Cerebellar nuclear complex (tissue), 1 donor: ENCODE data around the gene CRKL.

Experiments used
- DNase-seq, 2 experiments: peaks; one replicate each; lab custom pipeline; 2025; lab: John Stamatoyannopoulos, UW

The CRKL gene

DNA sequence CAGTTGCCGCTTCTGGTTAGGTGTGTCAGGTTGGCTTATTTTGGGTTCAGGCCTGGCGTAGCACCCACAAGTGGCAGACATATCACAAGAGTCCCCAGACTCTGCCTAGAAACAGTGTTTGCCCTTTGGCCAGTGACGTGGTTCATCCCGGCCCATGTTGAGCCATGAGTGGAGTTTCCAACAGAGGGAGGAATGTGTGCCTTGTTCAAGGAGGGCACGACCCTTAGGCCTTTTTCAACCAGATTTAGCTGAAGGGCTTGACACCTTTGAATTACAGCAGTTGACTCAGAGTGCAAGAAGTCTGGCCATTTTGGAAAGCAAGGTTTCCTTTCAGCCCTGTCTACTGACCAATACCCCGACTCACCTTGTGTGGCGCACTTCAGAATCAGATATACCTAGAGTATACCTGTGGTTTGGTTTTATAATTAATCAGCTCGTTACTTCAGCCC, 34.7 kb downstream of the CRKL start:
- DNase-seq: no peak

DNA sequence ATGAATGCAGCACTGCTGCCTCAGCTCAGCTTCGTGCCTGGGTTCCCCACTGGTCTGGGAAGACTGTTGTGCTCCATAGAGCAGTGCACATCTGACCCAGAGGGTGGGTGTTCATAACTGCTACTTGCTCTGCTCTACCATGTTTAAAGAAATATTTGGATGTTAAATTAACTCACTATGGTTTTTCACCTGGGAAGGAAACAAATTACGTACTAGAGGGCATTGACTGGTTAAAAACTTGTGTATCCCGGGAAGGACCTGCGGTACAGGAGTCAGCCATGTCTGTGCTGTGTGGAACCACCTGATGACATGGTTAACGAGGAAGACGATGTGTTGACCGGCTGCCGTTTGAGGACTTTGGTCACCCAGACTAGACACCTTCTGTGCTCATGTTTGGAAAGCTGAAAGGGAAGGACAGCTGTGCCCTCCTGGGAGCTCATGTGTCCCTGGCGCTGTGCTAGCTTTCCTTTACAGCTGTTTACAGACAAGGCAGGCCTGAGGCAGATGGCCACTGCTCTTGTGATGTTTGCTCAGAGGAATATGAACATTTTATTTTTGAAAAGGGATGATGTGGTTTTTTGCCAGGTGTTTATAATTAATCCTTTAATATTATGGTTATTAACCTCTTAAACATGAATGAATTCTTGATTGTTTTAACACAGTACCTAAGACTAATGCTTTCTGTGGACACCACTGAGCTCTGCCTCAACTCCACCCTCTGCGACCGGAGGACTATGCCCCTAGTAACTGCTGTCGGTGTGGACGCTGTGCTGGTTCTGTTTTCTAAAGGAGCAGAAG, 35.5 kb downstream of the CRKL start:
- DNase-seq: no peak

DNA sequence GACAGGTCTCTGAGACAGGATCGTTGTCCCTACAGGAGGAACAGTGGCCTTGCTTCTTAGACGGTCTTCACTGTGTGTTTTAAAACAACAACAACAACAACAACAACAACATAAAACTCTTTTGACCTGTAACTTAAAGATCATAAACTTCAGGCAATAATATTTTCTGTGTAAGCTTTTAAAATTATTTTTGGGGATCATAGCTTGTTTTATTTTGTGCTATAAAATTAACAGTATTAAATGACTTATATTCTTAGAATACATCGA, 36.1 kb downstream of the CRKL start:
- DNase-seq: no peak

DNA sequence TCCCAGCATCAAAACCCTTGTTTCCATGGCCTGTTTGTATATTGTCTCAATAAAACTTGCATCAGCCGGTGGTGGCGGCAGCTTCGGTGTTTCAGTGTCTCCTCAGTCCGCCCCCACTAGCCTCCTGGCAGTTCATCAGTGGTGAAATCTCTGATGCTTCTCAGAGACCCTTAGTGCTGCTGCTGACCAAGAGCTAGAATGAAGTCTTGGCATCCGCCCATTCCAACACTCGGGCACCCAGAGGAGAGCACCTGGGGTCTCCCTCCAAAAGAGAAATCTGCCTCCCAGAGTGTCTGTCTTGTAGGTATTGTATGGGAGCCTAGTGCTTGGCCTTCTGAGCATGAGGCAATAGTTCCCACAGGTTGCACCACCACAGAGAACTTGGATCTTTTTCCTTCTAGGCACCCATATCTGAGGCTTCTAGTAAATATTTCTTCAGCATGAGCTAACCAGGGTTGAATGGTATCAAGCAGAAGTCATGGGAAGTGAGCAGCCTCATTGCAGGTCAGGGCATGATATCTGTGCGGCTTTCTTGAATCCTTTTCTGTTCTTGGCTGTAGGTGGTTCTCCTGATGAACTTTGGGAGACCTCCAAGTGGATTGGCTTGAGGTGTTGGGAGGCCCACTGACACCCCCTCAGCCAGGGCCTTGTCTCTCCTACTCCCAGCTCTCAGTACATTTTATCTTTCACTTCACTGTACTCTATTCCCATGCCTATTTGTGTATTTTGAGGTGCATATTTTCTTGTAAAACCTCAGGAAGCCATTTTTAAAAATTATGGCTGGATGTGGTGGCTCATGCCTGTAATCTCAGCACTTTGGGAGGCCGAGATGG, 36.7 kb downstream of the CRKL start:
- no peak for DNase-seq

DNA sequence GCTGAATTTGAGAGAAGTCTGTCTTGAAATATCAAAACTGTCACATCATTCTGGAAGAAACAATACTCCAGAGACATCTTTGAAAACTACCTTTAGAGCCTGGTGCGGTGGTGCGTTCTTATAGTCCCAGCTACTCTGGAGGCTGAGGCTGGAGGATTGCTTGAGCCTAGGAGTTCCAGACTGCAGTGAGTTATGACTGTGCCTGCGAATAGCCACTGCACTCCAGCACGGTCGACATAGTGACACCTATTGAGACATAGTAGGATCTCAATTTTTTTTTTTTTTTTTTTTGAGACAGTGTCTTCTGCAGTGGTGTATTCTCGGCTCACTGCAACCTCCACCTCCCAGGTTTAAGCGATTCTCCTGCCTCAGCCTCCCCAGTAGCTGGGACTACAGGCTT, 38.3 kb downstream of the CRKL start:
- DNase-seq: no peak

DNA sequence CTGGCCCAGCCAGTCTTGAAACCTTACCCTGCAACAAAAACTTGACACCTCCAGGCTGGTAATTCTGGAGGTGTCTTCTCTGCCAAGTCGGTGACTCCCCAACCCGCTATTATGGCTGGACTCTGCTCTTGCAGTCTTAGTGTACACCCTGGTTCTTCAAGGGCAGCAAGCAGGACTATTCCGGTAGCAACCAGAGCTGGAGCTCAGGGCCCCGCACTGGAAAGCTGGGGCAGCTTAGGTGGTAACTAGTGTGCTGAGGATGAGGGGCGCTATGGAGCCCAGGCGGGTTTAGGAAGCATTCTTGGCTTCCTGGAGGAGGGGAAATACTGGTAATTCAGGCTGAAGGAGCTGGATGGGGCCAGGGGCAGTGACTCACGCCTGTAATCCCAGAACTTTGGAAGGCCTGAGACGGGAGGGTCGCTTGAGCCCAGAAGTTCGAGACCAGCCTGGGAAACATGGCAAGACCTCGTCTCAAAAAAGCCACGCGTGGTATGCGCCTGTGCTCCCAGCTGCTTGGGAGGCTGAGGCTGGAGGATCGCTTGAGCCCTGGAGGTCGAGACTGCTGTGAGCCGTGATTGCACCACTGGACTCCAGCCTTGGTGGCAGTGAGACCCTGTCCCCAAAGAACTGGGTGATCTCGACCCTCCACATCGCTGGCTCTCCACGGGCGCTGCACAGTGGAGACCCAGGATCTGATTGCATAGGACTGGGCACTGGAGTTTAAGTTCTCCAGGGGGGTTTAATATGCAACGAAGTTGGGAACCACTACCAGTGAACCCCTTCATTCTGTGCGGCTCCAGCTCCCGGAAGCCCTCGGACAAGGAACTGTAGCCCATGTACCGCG, 39.3 kb downstream of the CRKL start:
- no peak for DNase-seq

DNA sequence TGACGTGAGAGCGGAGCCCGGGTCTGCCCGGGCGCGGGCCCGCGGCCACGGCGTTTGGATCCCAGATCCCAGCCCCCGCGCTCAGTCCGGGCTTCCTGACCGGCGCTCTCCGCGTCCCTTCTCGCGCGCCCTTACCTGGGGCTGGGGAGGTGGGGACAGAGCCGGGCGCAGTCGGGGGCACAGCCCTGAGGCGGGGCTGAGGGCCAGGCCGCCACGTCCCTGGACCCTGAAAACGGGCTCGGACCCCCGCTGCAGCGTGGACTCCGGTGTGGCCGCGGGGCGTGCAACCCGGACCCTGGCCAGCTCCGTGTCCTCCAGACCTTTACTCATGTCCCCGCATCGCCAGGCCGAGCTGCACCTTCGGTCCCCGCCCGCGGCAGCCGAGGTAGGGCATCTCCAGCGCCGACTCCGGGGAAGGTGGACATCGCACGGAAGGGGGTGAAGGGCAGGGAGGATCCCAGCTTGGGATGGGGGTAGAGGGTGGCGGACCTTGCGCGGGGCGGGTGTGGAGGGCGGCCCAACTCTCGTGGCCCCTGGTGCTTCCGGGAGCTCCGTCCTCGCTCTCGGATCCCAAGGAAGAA, 40.0 kb downstream of the CRKL start:
- DNase-seq: no peak

DNA sequence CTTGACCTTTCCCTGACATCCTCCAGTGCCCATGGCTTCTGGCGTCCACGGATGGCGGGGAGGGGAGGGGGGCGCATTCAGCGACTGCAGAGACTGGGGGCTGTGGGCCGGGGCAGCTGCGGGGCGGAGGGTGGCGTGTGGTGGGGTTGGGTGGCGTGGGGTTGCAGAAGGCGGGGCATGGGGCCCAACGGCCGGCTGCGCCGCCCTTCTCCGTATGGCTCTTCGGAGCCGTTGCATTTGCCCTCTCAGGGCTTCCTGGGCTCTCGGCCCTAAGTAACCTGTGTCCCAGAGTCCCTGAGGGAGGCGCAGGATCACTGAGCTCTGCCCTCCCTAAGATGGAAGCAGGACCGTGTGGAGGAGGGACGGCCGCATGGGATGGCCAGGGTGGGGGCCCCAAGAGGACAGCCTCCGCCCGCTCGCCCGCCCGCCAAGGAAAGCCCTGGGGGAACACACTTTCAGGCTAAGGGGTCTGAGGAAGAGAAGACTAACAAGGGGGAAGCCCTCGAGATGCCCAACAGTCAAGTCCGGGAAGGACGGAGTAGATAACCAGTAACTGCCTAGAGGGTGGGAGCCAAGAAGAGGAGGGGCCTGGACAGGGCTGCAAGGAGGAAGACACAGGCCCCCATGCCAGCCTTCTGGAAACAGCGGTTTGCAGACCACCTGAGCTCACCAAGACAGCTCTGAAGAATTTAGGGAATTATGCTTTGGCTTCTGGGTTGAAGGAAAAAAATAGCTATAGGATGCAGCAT, 40.6 kb downstream of the CRKL start:
- DNase-seq: no peak

DNA sequence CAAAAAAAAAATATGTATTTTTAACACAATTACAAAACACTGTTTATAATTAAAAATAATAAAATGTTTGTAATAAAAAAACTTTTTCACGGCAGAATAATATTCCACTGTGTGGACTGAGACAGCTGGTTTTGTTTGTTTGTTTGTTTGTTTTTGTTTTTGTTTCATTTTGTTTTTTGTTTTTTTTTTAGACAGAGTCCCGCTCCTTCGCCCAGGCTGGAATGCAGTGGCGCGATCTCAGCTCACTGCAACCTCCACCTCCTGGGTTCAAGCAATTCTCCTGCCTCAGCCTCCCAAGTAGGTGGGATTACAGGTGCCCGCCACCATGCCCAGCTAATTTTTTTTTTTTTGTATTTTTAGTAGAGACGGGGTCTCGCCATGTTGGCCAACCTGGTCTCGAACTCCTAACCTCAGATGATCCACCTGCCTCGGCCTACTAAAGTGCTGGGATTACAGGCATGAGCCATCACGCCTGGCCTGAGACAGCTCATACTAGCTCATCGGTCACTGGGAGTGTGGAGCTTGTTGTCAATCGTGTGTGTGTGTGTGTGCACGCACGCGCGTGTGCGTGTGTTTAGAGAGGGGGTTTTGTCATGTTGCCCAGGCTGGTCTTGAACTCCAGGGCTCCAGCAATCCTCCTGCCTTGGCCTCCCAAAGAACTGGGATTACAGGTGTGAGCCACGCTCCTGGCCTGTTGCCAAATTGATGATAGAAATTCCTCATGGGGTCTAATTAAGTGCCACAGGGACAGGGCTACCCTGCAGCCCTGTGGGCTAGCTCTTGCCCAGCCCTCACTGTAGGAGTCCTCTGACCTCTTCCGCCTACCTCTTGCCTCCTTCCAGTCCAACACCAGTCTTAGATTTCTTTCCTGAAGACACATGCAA, 42.6 kb downstream of the CRKL start:
- no peak for DNase-seq

DNA sequence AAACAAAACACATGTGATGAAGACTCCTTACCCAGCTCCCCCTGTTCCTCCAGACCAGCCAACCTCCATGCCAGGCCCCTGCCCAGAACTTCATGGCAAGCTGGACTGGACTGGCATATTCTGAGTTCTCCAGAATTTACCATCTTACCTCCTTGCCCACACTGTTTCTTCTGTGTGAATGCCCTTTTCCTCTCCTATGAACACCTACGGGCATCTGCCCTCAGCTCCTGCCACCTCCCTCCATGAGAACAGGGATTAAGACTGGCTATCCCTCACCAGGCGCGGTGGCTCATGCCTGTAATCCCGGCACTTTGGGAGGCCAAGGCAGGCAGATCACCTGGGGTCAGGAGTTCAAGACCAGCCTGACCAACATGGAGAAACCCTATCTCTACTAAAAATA, 43.4 kb downstream of the CRKL start:
- DNase-seq: no peak

DNA sequence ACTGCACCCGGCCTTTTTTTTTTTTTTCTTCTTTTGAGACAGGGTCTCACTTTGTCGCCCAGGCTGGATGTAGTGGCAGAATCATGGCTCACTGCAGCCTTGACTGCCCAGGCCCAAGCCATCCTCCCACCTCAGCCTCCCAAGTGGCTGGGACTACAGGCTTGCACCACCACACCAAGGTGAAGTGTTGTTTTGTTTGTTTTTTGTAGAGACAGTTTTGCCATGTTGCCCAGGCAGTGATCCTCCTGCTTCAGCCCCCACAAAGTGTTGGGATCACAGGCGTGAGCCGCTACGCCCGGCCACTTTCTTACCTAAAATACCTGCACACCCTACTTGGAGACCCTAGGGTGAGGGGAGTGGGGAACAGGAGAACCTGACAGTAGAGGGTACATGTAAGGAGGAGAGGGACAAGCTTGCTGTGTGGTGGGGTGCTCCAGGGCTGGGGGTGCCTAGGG, 45.3 kb downstream of the CRKL start:
- DNase-seq: no peak

DNA sequence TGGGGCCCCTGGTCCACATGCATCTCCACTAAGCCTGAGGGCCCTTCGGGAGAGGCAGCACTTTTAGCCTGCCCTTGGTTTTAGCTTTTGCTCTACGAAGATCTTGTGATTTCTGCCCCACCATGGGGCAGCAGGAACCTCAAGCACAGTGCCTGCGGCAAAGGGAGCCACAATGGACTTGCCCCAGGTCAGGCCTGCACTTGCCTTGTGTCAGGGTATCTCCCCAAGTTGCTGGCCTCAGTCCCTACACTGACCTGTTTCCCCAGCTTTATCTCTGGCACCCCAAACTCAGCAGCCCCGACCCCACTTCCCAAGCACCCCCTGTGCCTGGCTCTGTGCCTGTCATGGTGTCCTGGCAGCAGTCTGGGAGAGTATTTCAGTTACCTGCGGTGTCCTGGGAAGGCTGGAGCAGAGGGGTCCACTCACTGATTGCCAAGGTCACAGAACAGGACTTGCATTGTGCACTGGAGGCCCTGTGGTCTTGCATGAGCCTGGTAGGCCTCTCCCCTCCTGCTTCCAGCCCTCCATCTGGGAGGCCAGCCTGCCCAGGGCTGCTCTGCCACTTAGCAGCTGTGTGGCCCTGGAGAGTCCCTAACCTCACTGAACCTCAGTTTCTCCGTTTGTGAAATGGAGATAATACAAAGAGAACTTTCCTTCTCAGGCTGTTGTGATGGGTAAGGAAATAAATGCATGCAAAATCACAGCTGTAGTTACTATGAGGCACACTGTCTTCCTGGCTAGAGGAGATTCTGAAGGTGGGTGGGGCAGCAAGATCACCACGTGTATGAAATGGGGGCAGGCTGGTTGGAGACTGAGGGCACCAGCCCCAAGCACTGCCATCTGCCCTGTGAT, 46.2 kb downstream of the CRKL start:
- DNase-seq: no peak

DNA sequence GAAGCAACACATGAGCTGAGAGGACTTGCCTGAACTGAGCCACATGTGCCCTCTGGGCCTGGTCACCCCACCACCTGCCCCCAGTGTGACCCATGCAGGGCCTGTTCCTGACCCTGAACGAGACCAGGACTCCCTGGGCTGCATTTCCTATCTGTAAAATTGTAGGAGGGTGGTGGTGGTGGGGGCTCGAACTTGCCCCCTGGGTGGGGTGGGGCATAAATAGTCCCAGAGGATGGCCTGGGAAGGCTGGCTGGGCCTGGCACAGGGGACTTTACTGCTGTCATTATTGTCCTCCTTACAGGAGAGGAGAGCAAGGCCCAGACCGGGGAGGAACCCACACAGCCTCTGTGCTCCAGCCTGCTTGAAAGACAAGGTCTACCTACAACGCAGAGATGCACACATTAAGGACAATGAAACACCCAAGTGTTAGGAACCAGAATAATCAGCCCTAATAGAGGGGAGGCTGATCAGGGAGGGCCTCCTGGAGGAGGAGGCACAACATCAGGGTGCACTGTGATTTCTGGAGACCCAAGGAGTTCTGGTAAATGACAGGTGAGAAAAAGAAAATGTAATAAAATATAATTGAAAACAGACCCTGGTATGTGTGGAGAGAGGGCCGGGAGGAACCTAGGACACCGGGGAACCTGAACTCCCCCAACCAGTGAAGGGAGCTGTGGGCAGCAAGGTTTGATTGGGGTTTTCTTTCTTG, 47.0 kb downstream of the CRKL start:
- DNase-seq: no peak

DNA sequence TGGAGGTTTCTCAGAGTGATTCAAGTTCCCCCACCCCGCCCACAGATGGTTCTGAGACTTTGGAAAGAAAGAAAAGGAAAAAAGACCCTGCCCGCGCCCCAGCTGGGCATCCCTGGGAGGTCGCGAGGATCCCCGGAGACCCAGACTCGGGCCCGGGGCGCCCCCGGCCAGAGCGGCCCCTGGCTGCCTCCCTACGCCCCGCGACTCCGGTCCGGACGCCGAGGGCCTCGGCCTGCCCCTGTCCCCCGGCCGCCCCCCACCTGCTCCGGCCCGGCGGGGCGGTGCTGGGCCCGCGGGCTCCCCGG, 47.5 kb downstream of the CRKL start:
- DNase-seq: no peak

DNA sequence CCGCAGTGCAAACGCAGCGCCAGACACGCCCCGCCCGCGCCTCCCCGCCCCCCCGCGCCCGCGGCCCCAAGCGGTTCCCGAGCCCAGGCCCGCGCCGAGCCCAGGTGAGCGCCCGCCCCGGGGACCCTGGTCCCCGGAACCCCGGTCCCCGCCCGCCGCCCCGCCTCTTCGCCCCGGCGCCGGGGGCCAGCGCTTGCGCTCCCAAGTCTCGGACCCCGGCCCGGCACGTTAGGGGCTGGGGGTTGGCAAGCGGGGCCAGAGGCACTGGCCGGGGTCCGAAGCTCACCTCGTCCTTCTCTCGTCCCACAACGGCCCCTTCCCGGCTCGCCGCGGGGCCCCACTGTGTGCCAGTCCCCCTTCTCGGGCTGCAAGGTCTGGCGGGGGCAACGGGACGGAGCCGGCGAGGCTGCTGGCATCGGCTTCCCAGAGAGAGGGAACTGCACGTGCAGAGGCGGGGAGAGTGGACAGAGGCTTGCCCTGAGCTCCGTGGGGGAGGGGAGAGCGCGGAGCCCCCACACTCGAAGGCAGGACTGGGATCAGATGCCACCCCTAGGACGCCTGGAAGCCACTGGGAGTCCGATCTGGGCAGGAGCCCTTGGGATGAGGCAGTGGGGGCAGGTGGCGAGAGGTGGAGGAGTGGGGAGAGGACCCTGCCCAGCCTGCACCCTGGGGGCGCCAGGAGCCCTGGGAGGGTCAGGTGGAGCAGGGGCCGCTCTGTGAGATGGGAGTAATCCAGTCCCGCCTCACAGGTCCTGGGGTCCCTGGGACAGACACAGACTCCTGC, 48.1 kb downstream of the CRKL start:
- no peak for DNase-seq

DNA sequence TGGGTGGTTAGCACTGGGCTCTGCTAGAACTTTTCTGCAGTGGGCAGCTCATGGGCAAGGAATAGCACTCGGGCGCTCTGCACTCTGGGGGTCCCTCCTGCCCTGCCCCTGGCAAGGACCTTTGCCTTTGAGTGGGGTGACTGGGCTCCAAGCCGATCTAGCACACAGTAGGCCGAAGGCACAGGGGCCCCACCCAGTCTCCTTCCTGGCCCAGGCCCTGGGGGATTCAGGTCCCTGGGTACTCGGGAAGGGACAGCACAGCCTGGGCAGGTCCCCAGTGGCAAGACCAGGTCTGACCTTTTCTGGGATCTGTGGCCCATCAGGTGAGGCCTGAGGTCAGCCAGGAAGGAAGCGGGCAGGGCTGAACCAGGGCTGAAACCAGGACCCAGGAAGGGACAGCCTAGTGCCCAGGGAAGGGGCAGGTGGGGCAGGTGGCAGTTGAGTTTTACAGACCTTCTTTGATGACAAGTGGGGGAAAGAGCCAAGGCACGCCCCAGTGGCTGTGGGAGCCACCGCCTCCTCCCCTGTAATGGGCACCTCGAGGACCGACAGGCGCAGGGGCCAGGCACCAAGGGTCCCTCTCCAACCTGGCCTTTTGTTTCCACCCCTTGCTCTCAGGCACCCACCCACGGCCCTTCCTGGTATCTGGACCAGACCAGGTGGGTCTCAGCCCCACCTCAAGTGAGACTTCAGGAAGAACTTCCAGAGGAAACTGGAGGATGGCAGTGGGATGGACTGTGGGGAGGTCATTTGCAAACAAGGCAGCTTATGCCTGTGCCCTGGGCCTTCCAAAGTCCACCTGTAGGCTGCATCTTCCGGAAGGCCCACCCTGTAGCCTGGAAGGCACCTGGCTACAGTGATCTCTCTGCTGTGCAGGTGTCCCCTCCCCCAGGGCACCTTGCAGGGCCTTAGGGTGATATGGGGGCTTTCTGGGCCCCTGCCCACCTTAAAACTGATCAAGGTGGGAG, 49.0 kb downstream of the CRKL start:
- no peak for DNase-seq
